SK-N-SH treated with all-trans-retinoic acid at 6 μM for 48 hours (cell line): ENCODE results near the gene PUS7.
"Not testable (repeated sequence)": the region's sequence is repeated elsewhere in the genome, so short reads cannot be mapped to it uniquely, and the experiment has no call there.

Source experiments
- ATAC-seq: fragments of 200-7000 bp; cut with Tn5 transposase; 3 replicates; pipeline ENCODE4 v1.9.1; 2020; ENCODE audit warnings: mild to moderate bottlenecking, moderate library complexity
- CREB5 ChIP-seq: fragments of 250-450 bp; sonication (Bioruptor Pico); IDR thresholded peaks from 2 replicates; pipeline ENCODE4 v1.5.1; 2020; ENCODE audit warnings: low read depth, mild to moderate bottlenecking, moderate library complexity
- CSDC2 ChIP-seq: fragments of 250-450 bp; sonication (Bioruptor Pico); IDR thresholded peaks from 2 replicates; pipeline ENCODE4 v1.5.0; 2020; ENCODE audit warnings: mild to moderate bottlenecking, moderate library complexity
- CSRNP3 ChIP-seq: fragments of 250-450 bp; sonication (Bioruptor Pico); IDR thresholded peaks from 2 replicates; pipeline ENCODE4 v1.5.1; 2021; ENCODE audit warnings: mild to moderate bottlenecking, moderate library complexity
- ESRRG ChIP-seq: fragments of 250-450 bp; sonication (Bioruptor Pico); IDR thresholded peaks from 2 replicates; pipeline ENCODE4 v1.6.1; 2021; ENCODE audit warnings: mild to moderate bottlenecking
- GLIS3 ChIP-seq: fragments of 250-450 bp; sonication (Bioruptor Pico); IDR thresholded peaks from 2 replicates; pipeline ENCODE4 v1.5.0; 2020; ENCODE audit warnings: mild to moderate bottlenecking, moderate library complexity
- OSR1 ChIP-seq: fragments of 250-450 bp; sonication (Bioruptor Pico); IDR thresholded peaks from 2 replicates; pipeline ENCODE4 v1.8.0; 2022; ENCODE audit warnings: moderate library complexity, mild to moderate bottlenecking, inconsistent platforms
- PATZ1 ChIP-seq: fragments of 250-450 bp; sonication (Bioruptor Pico); IDR thresholded peaks from 2 replicates; pipeline ENCODE4 v1.8.0; 2020; ENCODE audit warnings: mild to moderate bottlenecking, moderate library complexity, borderline replicate concordance
- POU6F1 ChIP-seq: fragments of 250-450 bp; sonication (Bioruptor Pico); IDR thresholded peaks from 2 replicates; pipeline ENCODE4 v1.8.0; 2021; ENCODE audit warnings: low read depth, mild to moderate bottlenecking, moderate library complexity, borderline replicate concordance
- PPARA ChIP-seq: fragments of 250-450 bp; sonication (Bioruptor Pico); IDR thresholded peaks from 2 replicates; pipeline ENCODE4 v1.5.0; 2020; ENCODE audit warnings: mild to moderate bottlenecking, borderline replicate concordance
- RARB ChIP-seq: fragments of 250-450 bp; sonication (Bioruptor Pico); IDR thresholded peaks from 2 replicates; pipeline ENCODE4 v1.8.0; 2021; ENCODE audit warnings: mild to moderate bottlenecking, moderate library complexity
- SNAI2 ChIP-seq: fragments of 250-450 bp; sonication (Bioruptor Pico); IDR thresholded peaks from 2 replicates; pipeline ENCODE4 v1.5.0; 2020; ENCODE audit warnings: mild to moderate bottlenecking, moderate library complexity
- TCF4 ChIP-seq: fragments of 250-450 bp; sonication (Bioruptor Pico); IDR thresholded peaks from 2 replicates; pipeline ENCODE4 v1.8.0; 2021; ENCODE audit warnings: mild to moderate bottlenecking, moderate library complexity, borderline replicate concordance
- TSHZ2 ChIP-seq: fragments of 250-450 bp; sonication (Bioruptor Pico); IDR thresholded peaks from 2 replicates; pipeline ENCODE4 v1.5.0; 2020; ENCODE audit warnings: mild to moderate bottlenecking, moderate library complexity
- ZC3H10 ChIP-seq: fragments of 250-450 bp; sonication (Bioruptor Pico); IDR thresholded peaks from 2 replicates; pipeline ENCODE4 v1.5.1; 2021; ENCODE audit warnings: mild to moderate bottlenecking, moderate library complexity
- ZFP3 ChIP-seq: fragments of 250-450 bp; sonication (Bioruptor Pico); IDR thresholded peaks from 2 replicates; pipeline ENCODE4 v1.5.0; 2020; ENCODE audit warnings: mild to moderate bottlenecking, moderate library complexity
- ZFP30 ChIP-seq: fragments of 450-650 bp; formaldehyde crosslinking; IDR thresholded peaks from 2 replicates; pipeline ENCODE4 v1.5.0; 2022; ENCODE audit warnings: mild to moderate bottlenecking, moderate library complexity
- ZNF70 ChIP-seq: fragments of 450-650 bp; formaldehyde crosslinking; IDR thresholded peaks from 2 replicates; pipeline ENCODE4 v1.5.0; 2020; ENCODE audit warnings: mild to moderate bottlenecking, moderate library complexity
- ZNF8 ChIP-seq: fragments of 450-650 bp; formaldehyde crosslinking; IDR thresholded peaks from 2 replicates; pipeline ENCODE4 v1.5.0; 2020; ENCODE audit warnings: mild to moderate bottlenecking, moderate library complexity

The PUS7 gene

GRCh38 chr7:105521027-105521716 is 899 bp downstream of the PUS7 start:
- TF ChIP-seq SNAI2 (no peak), GLIS3 (CRISPR knock-in tag) (no peak), PPARA (CRISPR knock-in tag) (no peak), TSHZ2 (CRISPR knock-in tag) (no peak), CSDC2 (CRISPR knock-in tag) (no peak), ZNF70 (CRISPR knock-in tag) (no peak), ZC3H10 (CRISPR knock-in tag) (no peak), OSR1 (CRISPR knock-in tag) (no peak), ZNF8 (no peak), ZFP30 (CRISPR knock-in tag) (no peak), PATZ1 (CRISPR knock-in tag) (no peak), RARB (no peak), ESRRG (CRISPR knock-in tag) (no peak)
- ATAC-seq, result peak; percentile 69

GRCh38 chr7:105520620-105521019 is 1.5 kb downstream of the PUS7 start:
- not testable (repeated sequence) for ATAC-seq

- no peak for TF ChIP-seq GLIS3 (CRISPR knock-in tag)
- no peak for TF ChIP-seq RARB
- TF ChIP-seq POU6F1 (CRISPR knock-in tag), result no peak
- TF ChIP-seq ZC3H10 (CRISPR knock-in tag), result no peak
- no peak for TF ChIP-seq TSHZ2 (CRISPR knock-in tag)
- no peak for TF ChIP-seq CSRNP3 (CRISPR knock-in tag)
- no peak for TF ChIP-seq ZFP30 (CRISPR knock-in tag)
- TF ChIP-seq ZFP3 (CRISPR knock-in tag), result no peak
- TF ChIP-seq SNAI2, result no peak
- TF ChIP-seq ZNF8, result no peak
- no peak for TF ChIP-seq OSR1 (CRISPR knock-in tag)
- TF ChIP-seq TCF4 (CRISPR knock-in tag), result no peak
- TF ChIP-seq CREB5 (CRISPR knock-in tag), result no peak
- no peak for ATAC-seq
Measured at GRCh38 chr7:105519353-105519752, 2.7 kb downstream of the PUS7 start.

- ATAC-seq, result not testable (repeated sequence)
Measured at GRCh38 chr7:105515610-105516009, 6.5 kb downstream of the PUS7 start.
